Heart left ventricle (tissue), 16 donors: Measurements from ENCODE around the gene GAREM1. TPM values are rescaled to one million over a fixed set of nuclear protein-coding genes. Genes with fewer than 3 reads are reported as not detected.

Source experiments
- ATAC-seq, 4 donors: fragments of 200-7000 bp; cut with Tn5 transposase; one replicate each; pipeline ENCODE4 v1.9.1; 2020 to 2022; ENCODE audit warnings: moderate library complexity in 4 of 4, mild to moderate bottlenecking in 3 of 4, moderate number of reproducible peaks in 1 of 4
- DNase-seq, 5 donors: peaks; one replicate each; pipeline ENCODE4 v3.0.0-alpha.2; 2020
- H3K27ac ChIP-seq, 12 donors: fragments of 200-600 bp; sonication (generic) in 4 of 12; one replicate each; pipeline versions ENCODE4 v1.5.0 to v1.8.0; 2016 to 2022; ENCODE audit warnings: mild to moderate bottlenecking in 2 of 12
- H3K27me3 ChIP-seq, 9 donors: fragments of 200-600 bp; sonication (generic) in 2 of 9; one replicate each; pipeline versions ENCODE4 v1.5.1 to v1.8.0; 2016 to 2022; ENCODE audit warnings: mild to moderate bottlenecking in 3 of 9
- H3K36me3 ChIP-seq, 9 donors: fragments of 200-600 bp; sonication (generic) in 2 of 9; one replicate each; pipeline versions ENCODE4 v1.5.0 to v1.8.0; 2018 to 2022; ENCODE audit warnings: mild to moderate bottlenecking in 2 of 9
- H3K4me1 ChIP-seq, 12 donors: fragments of 200-600 bp; sonication (generic) in 4 of 12; one replicate each; pipeline versions ENCODE4 v1.5.0 to v1.8.0; 2016 to 2022; ENCODE audit warnings: mild to moderate bottlenecking in 3 of 12
- H3K4me3 ChIP-seq, 12 donors: fragments of 200-600 bp; sonication (generic) in 4 of 12; one replicate each; pipeline versions ENCODE4 v1.5.0 to v1.8.0; 2017 to 2022; ENCODE audit warnings: mild to moderate bottlenecking in 9 of 12, moderate library complexity in 4 of 12
- H3K9me3 ChIP-seq, 12 donors: fragments of 200-600 bp; sonication (generic) in 4 of 12; one replicate each; pipeline versions ENCODE4 v1.5.0 to v1.8.0; 2016 to 2022; ENCODE audit warnings: mild to moderate bottlenecking in 1 of 12
- POLR2A ChIP-seq, 2 donors: fragments of 450-650 bp; IDR thresholded peaks; one replicate each; pipeline ENCODE4 v1.6.1; 2017; ENCODE audit warnings: antibody characterized with exemption in 2 of 2, mild to moderate bottlenecking in 2 of 2, moderate library complexity in 2 of 2
- WGBS, 4 donors: extraction: QIAGEN DNeasy Blood & Tissue Kit in 2 of 4; methylation state at CpG; one replicate each; pipeline versions ENCODE4 v1.1.5 to v1.1.7; 2013 to 2018; 5-methylcytosine and 5-hydroxymethylcytosine counted together
- intact Hi-C, 10 donors: fragments of 100-400 bp; cut with DNase I; formaldehyde crosslinking; loops; one replicate each; pipeline versions ENCODE4 v1.11.1 to v1.14.2; 2022
- polyA plus RNA-seq, 2 donors: library from polyadenylated mRNA; stranded (reverse); fragments of 200-250 nt; gene quantifications; one replicate each; pipeline ENCODE4 v1.2.3, GENCODE V29; 2013
- total RNA-seq, 9 donors: library from RNA; depleted of rRNA in 2 of 9; stranded (reverse); fragments of >200 nt in 2 of 9; fragmentation: NEBNext Ultra II Directional in 3 of 9; extraction: Animal tissue kit (Norgen Biotek cat#: 25700) in 3 of 9; gene quantifications; one replicate each; pipeline versions ENCODE4 v1.1.0 to v1.2.4, GENCODE V29; 2016 to 2023
- TF ChIP-seq, protein P1 (sequence below), 12 donors: fragments of 200-600 bp; sonication (generic) in 4 of 12; IDR thresholded peaks; one replicate each; pipeline versions ENCODE4 v1.5.0 to v1.8.0; 2018 to 2022; ENCODE audit warnings: antibody characterized with exemption in 12 of 12, mild to moderate bottlenecking in 5 of 12
- donor health status: ischemic (EF 13 %, LVEDD 7.1; RV severe dilation, severe dysfunction).
- donor health status: healthy with polysubstance abuse.
- donor health status: DM: no; HTN: yes; CAD: no.
- donor health status: DM: no; HTN: no; CAD: no.
- donor health status: ischemic (EF 25% LVEDD 6.9; RV normal size, moderate dysfunction).
- donor health status: ischemic (EF 25% LVEDD 5.7; RV mildly dilated, moderate dysfunction).
- donor health status: healthy.
- donor health status: DM: yes; HTN: yes; CAD: no.
- donor health status: ischemic (EF 35%, LVEDD 5.7; RV mildly dilated, moderate dysfunction).
- donor health status: nonischemic (EF 11% LVEDD 7.7; RV severe dilation, severe dysfunction).
- donor health status: DM: yes; HTN: yes; CAD: no.
- donor health status: PGD.
- donor health status: ischemic (EF 29% LVEDD 5.4; RV normal size, mild dysfunction).
- donor health status: nonischemic (EF 23%, LVEDD 6.1; RV moderate dilation, normal function).

GAREM1 gene
- total and polyA plus RNA-seq, 11 donors = 1.8 to 28.8 (median 13.0) TPM

DNA sequence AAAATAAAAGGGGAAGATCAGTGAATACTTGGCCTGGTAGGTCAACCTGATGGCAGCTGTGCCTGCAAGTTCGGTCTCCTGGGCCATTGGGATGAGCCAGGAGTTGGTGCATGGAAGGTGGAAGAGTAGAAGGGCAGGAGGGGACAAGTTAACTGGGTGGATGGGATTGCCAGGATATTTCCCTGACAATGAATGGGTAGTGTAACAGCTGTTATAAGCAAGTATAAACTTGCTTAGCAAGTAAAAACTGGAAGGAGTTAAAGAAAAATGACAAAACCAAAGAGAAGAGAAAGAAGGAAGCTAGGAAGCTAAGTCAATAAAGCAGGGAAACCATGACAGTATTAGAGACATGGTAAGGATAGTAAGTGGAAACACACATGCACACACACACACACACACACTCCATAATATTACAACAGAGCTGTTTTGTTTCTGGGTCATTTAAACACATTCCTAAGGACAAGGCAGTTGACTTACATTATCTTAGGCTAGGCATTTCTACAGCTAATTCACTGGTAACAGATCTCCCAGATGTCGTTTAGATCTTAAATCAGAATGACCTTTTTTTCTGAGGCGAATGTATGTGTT lies 251.2 kb downstream of the GAREM1 start:
- no peak for ATAC-seq
- 83 to 88% (median 87%) methylated on average over 3 of the region's 3 CpGs for WGBS, 4 donors
- Histone ChIP-seq H3K36me3 (no peaks in the 10 kb centered on the region), H3K9me3 (no peaks in the 10 kb centered on the region), H3K4me3 (no peak overlapping the region), H3K27ac (no peak overlapping the region), H3K27me3 (no peaks in the 10 kb centered on the region), H3K4me1 (no peaks in the 10 kb centered on the region)
- no peak for DNase-seq
- no peak for TF ChIP-seq POLR2A (IDR thresholded peaks at IDR 0.05)
- TF ChIP-seq, protein P1, sequence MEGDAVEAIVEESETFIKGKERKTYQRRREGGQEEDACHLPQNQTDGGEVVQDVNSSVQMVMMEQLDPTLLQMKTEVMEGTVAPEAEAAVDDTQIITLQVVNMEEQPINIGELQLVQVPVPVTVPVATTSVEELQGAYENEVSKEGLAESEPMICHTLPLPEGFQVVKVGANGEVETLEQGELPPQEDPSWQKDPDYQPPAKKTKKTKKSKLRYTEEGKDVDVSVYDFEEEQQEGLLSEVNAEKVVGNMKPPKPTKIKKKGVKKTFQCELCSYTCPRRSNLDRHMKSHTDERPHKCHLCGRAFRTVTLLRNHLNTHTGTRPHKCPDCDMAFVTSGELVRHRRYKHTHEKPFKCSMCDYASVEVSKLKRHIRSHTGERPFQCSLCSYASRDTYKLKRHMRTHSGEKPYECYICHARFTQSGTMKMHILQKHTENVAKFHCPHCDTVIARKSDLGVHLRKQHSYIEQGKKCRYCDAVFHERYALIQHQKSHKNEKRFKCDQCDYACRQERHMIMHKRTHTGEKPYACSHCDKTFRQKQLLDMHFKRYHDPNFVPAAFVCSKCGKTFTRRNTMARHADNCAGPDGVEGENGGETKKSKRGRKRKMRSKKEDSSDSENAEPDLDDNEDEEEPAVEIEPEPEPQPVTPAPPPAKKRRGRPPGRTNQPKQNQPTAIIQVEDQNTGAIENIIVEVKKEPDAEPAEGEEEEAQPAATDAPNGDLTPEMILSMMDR (IDR thresholded peaks at IDR 0.05) = no peak
- intact Hi-C loops = loop anchor here in 1 of 10 donors (10.0 kb wide), 1 partner anchor 45 kb away; no protein-coding TSS in a partner anchor

DNA sequence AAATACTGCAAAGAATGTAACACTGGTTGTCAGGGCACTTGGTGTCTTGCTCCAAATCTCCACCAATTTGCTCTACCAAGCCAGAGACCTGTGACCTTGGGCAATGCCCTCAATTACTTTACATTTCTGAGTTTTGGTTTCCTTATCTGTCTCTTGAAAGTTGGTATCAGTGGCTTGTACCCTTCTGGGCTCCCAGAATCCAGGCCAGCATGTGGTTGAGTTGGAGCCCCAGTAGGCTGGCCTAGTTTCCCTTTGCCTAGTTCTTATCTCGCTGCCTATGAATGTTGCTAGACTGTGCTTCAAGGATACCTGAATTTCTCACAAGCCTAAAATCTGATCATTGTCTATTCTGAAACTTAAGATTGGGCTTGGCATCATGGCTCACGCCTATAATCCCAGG lies 254.3 kb downstream of the GAREM1 start:
- ATAC-seq (no peak), DNase-seq (no peak)
- intact Hi-C loops = loop anchor here in 1 of 10 donors (10.0 kb wide), 1 partner anchor 48 kb away; no protein-coding TSS in a partner anchor
- no peaks in the 10 kb centered on the region for H3K9me3 ChIP-seq
- WGBS, 4 donors = 90 to 98% (median 95%) methylated on average over 2 of the region's 2 CpGs
- TF ChIP-seq POLR2A (IDR thresholded peaks at IDR 0.05) = no peak
- TF ChIP-seq, protein P1 (IDR thresholded peaks at IDR 0.05) = no peak
- H3K4me1 ChIP-seq = no peaks in the 10 kb centered on the region
- no peak overlapping the region for H3K27ac ChIP-seq
- H3K36me3 ChIP-seq = no peaks in the 10 kb centered on the region
- H3K27me3 ChIP-seq = no peaks in the 10 kb centered on the region
- no peak overlapping the region for H3K4me3 ChIP-seq

DNA sequence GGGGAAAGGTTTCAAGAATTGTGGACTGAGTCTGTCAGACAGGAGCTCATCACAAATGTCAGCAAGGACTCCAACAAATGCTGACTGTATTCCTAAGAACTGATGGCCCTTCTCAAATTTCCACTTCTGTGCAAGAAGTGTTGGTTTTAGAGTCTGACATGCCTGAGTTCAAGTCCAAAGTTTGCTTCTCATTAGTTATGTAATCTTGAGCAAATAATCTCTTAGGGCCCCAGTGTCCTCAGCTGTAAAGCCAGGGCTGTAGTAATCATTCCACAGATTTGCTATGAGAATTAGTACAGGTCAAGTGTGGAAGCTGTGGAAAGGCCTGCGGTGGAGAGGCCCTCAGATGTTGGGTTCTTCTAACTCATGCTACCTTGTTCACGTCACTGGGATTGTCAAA lies 257.0 kb downstream of the GAREM1 start:
- 88 to 93% (median 92%) methylated on average over 2 of the region's 2 CpGs for WGBS, 4 donors
- DNase-seq (no peak), ATAC-seq (no peak)
- no peaks in the 10 kb centered on the region for H3K4me1 ChIP-seq
- TF ChIP-seq POLR2A (IDR thresholded peaks at IDR 0.05) = no peak
- TF ChIP-seq, protein P1 (IDR thresholded peaks at IDR 0.05) = no peak
- no peak overlapping the region for H3K27ac ChIP-seq
- intact Hi-C loops = loop anchor here in 1 of 10 donors (10.0 kb wide), 1 partner anchor 51 kb away; no protein-coding TSS in a partner anchor
- H3K27me3 ChIP-seq = no peaks in the 10 kb centered on the region
- H3K36me3 ChIP-seq = no peaks in the 10 kb centered on the region
- H3K4me3 ChIP-seq = no peak overlapping the region
- no peaks in the 10 kb centered on the region for H3K9me3 ChIP-seq
